RWPE2 (cell line): ENCODE results near the gene CCR5.

Experiments
- ATAC-seq: fragments of 200-7000 bp; cut with Tn5 transposase; 3 replicates; pipeline ENCODE4 v1.9.1; 2021; ENCODE audit warnings: low read depth
- DNase-seq: peaks from one replicate; pipeline ENCODE4 v3.0.0-alpha.2; 2020; ENCODE audit warnings: low spot score
- H3K27ac ChIP-seq: fragments of 450-650 bp; 2 replicates; pipeline ENCODE4 v1.5.1; 2017; ENCODE audit warnings: mild to moderate bottlenecking; ENCODE audit not compliant: poor library complexity, severe bottlenecking
- H3K27me3 ChIP-seq: fragments of 250-450 bp; sonication (Bioruptor Pico); 2 replicates; pipeline ENCODE4 v1.5.1; 2021; ENCODE audit warnings: mild to moderate bottlenecking, moderate library complexity; ENCODE audit not compliant: insufficient read depth, poor library complexity, severe bottlenecking
- H3K36me3 ChIP-seq: fragments of 250-450 bp; sonication (Bioruptor Pico); 2 replicates; pipeline ENCODE4 v1.5.1; 2020; ENCODE audit warnings: low read depth, mild to moderate bottlenecking, moderate library complexity
- H3K4me1 ChIP-seq: fragments of 250-450 bp; sonication (Bioruptor Pico); 2 replicates; pipeline ENCODE4 v1.5.1; 2021; ENCODE audit warnings: mild to moderate bottlenecking, moderate library complexity; ENCODE audit not compliant: insufficient read depth, poor library complexity, severe bottlenecking
- H3K4me3 ChIP-seq: fragments of 250-450 bp; sonication (Bioruptor Pico); 2 replicates; pipeline ENCODE4 v1.5.1; 2021; ENCODE audit warnings: mild to moderate bottlenecking, moderate library complexity; ENCODE audit not compliant: severe bottlenecking
- H3K9me3 ChIP-seq: fragments of 250-450 bp; sonication (Bioruptor Pico); 2 replicates; pipeline ENCODE4 v1.5.1; 2021; ENCODE audit warnings: mild to moderate bottlenecking, moderate library complexity; ENCODE audit not compliant: severe bottlenecking
- TF ChIP-seq, protein P1 (sequence below): fragments of 450-650 bp; IDR thresholded peaks from one replicate; pipeline ENCODE4 v1.5.1; 2017; ENCODE audit warnings: mild to moderate bottlenecking, moderate library complexity; ENCODE audit not compliant: poor library complexity, severe bottlenecking

CCR5 gene

GRCh38 chr3:46369675-46370132 is 1.0 kb upstream of the CCR5 start:
- no peaks in the 10 kb centered on the region for H3K4me1 ChIP-seq
- TF ChIP-seq, protein P1, sequence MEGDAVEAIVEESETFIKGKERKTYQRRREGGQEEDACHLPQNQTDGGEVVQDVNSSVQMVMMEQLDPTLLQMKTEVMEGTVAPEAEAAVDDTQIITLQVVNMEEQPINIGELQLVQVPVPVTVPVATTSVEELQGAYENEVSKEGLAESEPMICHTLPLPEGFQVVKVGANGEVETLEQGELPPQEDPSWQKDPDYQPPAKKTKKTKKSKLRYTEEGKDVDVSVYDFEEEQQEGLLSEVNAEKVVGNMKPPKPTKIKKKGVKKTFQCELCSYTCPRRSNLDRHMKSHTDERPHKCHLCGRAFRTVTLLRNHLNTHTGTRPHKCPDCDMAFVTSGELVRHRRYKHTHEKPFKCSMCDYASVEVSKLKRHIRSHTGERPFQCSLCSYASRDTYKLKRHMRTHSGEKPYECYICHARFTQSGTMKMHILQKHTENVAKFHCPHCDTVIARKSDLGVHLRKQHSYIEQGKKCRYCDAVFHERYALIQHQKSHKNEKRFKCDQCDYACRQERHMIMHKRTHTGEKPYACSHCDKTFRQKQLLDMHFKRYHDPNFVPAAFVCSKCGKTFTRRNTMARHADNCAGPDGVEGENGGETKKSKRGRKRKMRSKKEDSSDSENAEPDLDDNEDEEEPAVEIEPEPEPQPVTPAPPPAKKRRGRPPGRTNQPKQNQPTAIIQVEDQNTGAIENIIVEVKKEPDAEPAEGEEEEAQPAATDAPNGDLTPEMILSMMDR, result no peak
- no peaks in the 10 kb centered on the region for H3K9me3 ChIP-seq
- peaks cover 10% of the 10 kb centered on the region for H3K27me3 ChIP-seq
- ATAC-seq, result no peak
- H3K36me3 ChIP-seq, result no peaks in the 10 kb centered on the region
- H3K27ac ChIP-seq, result no peak overlapping the region
- DNase-seq, result no peak
- H3K4me3 ChIP-seq, result no peak overlapping the region

DNA sequence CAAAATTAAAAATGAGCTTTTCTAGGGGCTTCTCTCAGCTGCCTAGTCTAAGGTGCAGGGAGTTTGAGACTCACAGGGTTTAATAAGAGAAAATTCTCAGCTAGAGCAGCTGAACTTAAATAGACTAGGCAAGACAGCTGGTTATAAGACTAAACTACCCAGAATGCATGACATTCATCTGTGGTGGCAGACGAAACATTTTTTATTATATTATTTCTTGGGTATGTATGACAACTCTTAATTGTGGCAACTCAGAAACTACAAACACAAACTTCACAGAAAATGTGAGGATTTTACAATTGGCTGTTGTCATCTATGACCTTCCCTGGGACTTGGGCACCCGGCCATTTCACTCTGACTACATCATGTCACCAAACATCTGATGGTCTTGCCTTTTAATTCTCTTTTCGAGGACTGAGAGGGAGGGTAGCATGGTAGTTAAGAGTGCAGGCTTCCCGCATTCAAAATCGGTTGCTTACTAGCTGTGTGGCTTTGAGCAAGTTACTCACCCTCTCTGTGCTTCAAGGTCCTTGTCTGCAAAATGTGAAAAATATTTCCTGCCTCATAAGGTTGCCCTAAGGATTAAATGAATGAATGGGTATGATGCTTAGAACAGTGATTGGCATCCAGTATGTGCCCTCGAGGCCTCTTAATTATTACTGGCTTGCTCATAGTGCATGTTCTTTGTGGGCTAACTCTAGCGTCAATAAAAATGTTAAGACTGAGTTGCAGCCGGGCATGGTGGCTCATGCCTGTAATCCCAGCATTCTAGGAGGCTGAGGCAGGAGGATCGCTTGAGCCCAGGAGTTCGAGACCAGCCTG is 984 bp downstream of the CCR5 start:
- Histone ChIP-seq H3K9me3 (no peaks in the 10 kb centered on the region), H3K27ac (no peak overlapping the region), H3K4me3 (no peak overlapping the region), H3K4me1 (no peaks in the 10 kb centered on the region), H3K27me3 (peaks cover 14% of the 10 kb centered on the region), H3K36me3 (no peaks in the 10 kb centered on the region)
- ATAC-seq (no peak), DNase-seq (no peak)
- TF ChIP-seq, protein P1, result no peak

- ATAC-seq, result peak; percentile 49; the same call in 1 of the 3 replicates
- H3K9me3 ChIP-seq, result no peaks in the 10 kb centered on the region
- no peak overlapping the region for H3K4me3 ChIP-seq
These were observed 2.0 kb downstream of the CCR5 start for GRCh38 chr3:46372492-46373359.

DNA sequence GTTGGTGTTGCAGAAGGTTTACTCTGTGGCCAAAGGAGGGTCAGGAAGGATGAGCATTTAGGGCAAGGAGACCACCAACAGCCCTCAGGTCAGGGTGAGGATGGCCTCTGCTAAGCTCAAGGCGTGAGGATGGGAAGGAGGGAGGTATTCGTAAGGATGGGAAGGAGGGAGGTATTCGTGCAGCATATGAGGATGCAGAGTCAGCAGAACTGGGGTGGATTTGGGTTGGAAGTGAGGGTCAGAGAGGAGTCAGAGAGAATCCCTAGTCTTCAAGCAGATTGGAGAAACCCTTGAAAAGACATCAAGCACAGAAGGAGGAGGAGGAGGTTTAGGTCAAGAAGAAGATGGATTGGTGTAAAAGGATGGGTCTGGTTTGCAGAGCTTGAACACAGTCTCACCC is 4.0 kb downstream of the CCR5 start:
- H3K27me3 ChIP-seq, result peaks cover 14% of the 10 kb centered on the region
- no peak for DNase-seq
- no peaks in the 10 kb centered on the region for H3K4me1 ChIP-seq
- no peak overlapping the region for H3K27ac ChIP-seq
- TF ChIP-seq, protein P1, result no peak
- no peak overlapping the region for H3K4me3 ChIP-seq
- no peaks in the 10 kb centered on the region for H3K36me3 ChIP-seq
- H3K9me3 ChIP-seq, result no peaks in the 10 kb centered on the region
- ATAC-seq, result no peak

More at GRCh38 chr3:46372492-46373359, 2.0 kb downstream of the CCR5 start:
- TF ChIP-seq, protein P1, result peak; percentile 70
- Histone ChIP-seq H3K27me3 (peaks cover 14% of the 10 kb centered on the region), H3K27ac (no peak overlapping the region), H3K36me3 (no peaks in the 10 kb centered on the region), H3K4me1 (no peaks in the 10 kb centered on the region)
- no peak for DNase-seq
